ENCODE data around the gene GRM8.

- no peak for TF ChIP-seq ZNF670 (tag by site-specific recombination; IDR thresholded peaks at IDR 0.05; ENCODE audit: low read depth)
- no peak for TF ChIP-seq ZNF324 (tag by site-specific recombination; IDR thresholded peaks at IDR 0.05)
- TF ChIP-seq CTCF (tag by site-specific recombination; IDR thresholded peaks at IDR 0.05): no peak
- TF ChIP-seq ZNF626 (tag by site-specific recombination; IDR thresholded peaks at IDR 0.05): no peak
- no peak for TF ChIP-seq ZNF76 (tag by site-specific recombination; IDR thresholded peaks at IDR 0.05; ENCODE audit: borderline replicate concordance, low read depth)
- no peak for TF ChIP-seq ZNF394 (tag by site-specific recombination; IDR thresholded peaks at IDR 0.05; ENCODE audit: borderline replicate concordance)
- no peak for TF ChIP-seq KLF16 (tag by site-specific recombination; IDR thresholded peaks at IDR 0.05)
- TF ChIP-seq SETDB1 (IDR thresholded peaks at IDR 0.05; ENCODE audit: insufficient read length, low read length): no peak
Measured at GRCh38 chr7:127021857-127022256, 230.9 kb downstream of the GRM8 start.
